Measurements from ENCODE around the gene GOLGB1. TPM values are rescaled to one million over a fixed set of nuclear protein-coding genes. Genes with fewer than 3 reads are reported as not detected.

GOLGB1 gene
- total RNA-seq, 1 donor from 2014 or later, result 87.9 TPM

DNA sequence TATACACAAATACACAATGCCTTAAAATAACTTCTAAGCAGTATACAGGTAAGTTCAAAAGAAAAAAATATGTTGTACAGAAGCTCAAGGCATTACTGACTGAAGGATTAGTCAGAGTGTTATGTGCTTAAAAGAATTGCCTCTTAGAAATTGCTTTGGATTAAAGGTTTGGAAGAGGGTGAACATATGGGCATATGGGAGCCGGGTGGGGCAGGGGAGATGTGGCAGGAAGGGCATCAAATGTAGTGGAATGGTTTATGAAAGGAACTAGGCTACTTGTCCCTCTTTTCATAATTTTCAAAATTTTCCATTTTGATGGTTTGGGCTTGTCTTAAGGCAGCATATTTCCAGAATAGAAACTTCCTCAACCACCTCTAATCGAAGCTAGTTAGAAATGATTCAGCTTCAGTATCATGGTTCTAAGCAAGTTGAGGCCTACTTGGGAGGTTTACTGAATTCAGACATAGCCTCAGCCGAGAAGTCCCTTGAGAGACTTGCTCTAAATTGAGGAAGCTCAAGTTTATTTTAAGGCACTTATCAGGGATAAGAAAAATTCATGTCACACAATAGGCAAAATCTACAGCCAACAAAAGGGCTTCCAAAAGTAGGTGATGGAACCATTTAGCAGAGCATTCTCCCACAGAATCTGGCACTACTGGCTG, 10.1 kb upstream of the GOLGB1 start:
- intact Hi-C loops (cut with DNase I), result loop anchor here (10.0 kb wide), 2 partner anchors 625 to 755 kb away; partner anchors contain the start of genes FAM162A, KPNA1 and MIX23

DNA sequence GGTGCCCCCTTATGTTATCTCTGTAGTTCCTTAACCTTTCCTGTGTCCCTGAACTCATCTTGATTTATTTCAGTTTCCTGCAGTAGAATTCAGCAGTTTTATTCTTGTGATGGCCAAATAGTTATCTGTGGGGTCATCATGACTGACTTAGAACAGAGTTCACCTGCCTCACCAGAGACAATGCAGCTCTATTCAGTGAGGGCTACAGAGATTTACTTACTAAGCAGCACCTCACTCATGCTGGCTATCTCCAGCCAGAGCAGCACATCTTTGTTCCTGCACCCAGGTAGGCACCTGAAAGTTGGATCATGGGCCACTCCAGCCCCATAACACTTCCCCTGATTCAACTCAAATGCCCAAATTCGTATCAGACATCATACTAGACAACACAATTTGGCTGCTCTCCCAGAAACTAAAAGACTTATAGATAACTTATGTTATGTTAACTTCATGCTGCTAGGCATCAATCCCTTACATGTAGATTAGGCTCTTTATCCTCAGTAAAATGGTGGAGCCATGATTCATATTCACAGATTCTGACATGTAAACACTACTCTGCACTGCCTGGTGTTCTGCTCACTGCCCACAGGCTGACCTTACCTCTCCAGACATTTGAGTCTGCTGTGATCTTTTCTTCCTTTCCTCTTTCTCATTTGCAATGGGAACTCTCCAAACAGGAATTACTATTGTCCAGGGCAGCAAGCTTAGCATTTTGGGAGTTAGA, 9.3 kb upstream of the GOLGB1 start:
- H3K9me3 ChIP-seq, result no peaks in the 10 kb centered on the region
- intact Hi-C loops (cut with DNase I), result loop anchor here (10.0 kb wide), 2 partner anchors 626 to 756 kb away; partner anchors contain the start of genes FAM162A, KPNA1 and MIX23
- H3K27me3 ChIP-seq, result no peaks in the 10 kb centered on the region
- H3K27ac ChIP-seq, result no peak overlapping the region
- no peak overlapping the region for H3K4me3 ChIP-seq
- no peaks in the 10 kb centered on the region for H3K36me3 ChIP-seq
- H3K4me1 ChIP-seq, result no peaks in the 10 kb centered on the region
- TF ChIP-seq, protein P1, sequence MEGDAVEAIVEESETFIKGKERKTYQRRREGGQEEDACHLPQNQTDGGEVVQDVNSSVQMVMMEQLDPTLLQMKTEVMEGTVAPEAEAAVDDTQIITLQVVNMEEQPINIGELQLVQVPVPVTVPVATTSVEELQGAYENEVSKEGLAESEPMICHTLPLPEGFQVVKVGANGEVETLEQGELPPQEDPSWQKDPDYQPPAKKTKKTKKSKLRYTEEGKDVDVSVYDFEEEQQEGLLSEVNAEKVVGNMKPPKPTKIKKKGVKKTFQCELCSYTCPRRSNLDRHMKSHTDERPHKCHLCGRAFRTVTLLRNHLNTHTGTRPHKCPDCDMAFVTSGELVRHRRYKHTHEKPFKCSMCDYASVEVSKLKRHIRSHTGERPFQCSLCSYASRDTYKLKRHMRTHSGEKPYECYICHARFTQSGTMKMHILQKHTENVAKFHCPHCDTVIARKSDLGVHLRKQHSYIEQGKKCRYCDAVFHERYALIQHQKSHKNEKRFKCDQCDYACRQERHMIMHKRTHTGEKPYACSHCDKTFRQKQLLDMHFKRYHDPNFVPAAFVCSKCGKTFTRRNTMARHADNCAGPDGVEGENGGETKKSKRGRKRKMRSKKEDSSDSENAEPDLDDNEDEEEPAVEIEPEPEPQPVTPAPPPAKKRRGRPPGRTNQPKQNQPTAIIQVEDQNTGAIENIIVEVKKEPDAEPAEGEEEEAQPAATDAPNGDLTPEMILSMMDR (IDR thresholded peaks at IDR 0.05), result no peak
- DNase-seq (ENCODE audit: low spot score in 2 of 2), result no peak

More for the DNA sequence above, 10.1 kb upstream of the GOLGB1 start:
- Histone ChIP-seq H3K27me3 (no peaks in the 10 kb centered on the region), H3K36me3 (no peaks in the 10 kb centered on the region), H3K27ac (no peak overlapping the region), H3K4me3 (no peak overlapping the region), H3K4me1 (no peaks in the 10 kb centered on the region), H3K9me3 (no peaks in the 10 kb centered on the region)
- DNase-seq (ENCODE audit: low spot score in 2 of 2), result no peak
- TF ChIP-seq, protein P1 (IDR thresholded peaks at IDR 0.05), result no peak

DNA sequence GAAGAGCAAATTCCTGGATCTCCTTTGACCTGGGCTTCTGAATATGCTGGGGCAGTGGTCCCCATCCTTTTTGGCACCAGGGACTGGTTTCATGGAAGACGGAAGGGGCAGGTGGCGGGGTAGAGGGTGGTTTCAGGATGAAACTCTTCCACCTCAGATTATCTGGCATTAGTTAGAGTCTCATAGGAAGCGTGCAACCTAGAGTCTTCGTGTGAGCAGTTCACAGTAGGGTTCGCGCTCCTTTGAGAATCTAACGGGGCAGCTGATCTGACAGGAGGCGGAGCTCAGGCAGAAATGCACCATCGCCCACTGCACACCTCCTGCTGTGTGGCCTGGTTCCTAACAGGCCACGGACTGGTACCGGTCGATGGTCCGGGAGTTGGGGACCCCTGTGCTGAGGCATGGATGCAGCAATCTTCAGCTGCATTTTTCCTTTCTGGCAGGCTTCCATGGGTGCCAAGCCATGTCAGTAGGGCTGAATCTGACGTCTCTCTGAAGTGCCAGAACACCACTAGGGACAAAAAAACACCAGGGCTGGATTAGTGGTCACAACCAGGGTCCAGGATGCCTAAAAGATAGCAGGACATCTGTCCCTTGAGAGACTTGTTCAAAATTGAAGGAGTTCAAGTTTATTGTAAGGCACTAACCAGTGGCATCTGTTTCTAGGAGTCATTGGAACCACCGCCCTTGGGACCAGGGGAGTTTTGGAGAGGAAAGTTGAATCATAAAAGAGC, 8.4 kb upstream of the GOLGB1 start:
- H3K4me1 ChIP-seq, result no peaks in the 10 kb centered on the region
- no peak overlapping the region for H3K4me3 ChIP-seq
- intact Hi-C loops (cut with DNase I), result loop anchor here (10.0 kb wide), 2 partner anchors 627 to 757 kb away; partner anchors contain the start of genes FAM162A, KPNA1 and MIX23
- no peaks in the 10 kb centered on the region for H3K9me3 ChIP-seq
- no peaks in the 10 kb centered on the region for H3K36me3 ChIP-seq
- TF ChIP-seq, protein P1 (IDR thresholded peaks at IDR 0.05), result no peak
- H3K27ac ChIP-seq, result no peak overlapping the region
- no peaks in the 10 kb centered on the region for H3K27me3 ChIP-seq
- DNase-seq (ENCODE audit: low spot score in 2 of 2), result no peak

DNA sequence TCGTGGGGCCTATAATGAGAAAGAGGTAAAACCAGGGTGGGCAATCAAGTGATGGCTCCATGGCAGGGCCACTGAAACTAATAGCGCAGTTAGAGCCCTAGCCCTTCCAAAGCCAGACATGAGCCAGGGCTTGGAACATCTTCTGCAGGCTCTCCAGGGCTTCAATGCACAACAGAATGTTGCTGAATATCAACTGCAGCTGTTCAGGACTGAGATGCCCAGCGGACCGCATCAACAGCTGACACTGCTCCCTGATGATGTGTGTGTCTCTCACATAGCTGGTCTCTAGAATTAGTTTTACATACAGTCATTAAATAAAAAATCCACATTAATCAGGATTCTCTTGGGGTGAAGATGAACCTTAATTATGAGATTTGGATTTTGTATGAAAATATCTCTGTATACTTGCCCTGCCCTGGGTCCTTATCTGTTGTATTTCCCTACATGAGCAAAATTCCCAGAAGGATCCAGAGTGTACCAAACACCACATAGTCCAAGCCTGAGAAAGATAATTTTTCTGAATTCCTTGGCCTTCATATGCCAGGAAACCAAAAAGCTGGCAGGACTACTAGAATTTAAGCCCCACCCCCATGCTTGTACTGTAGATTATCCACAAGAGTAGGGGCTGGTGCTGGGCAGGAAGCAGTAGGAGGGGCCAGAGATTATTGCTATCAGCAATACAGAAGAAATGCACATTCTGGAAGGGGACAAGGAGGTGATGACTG, 7.7 kb upstream of the GOLGB1 start:
- Histone ChIP-seq H3K36me3 (no peaks in the 10 kb centered on the region), H3K27ac (no peak overlapping the region), H3K9me3 (no peaks in the 10 kb centered on the region), H3K27me3 (no peaks in the 10 kb centered on the region), H3K4me3 (no peak overlapping the region), H3K4me1 (no peaks in the 10 kb centered on the region)
- TF ChIP-seq, protein P1 (IDR thresholded peaks at IDR 0.05), result no peak
- intact Hi-C loops (cut with DNase I), result loop anchor here (10.0 kb wide), 2 partner anchors 628 to 758 kb away; partner anchors contain the start of genes FAM162A, KPNA1 and MIX23
- DNase-seq (ENCODE audit: low spot score in 2 of 2), result no peak

DNA sequence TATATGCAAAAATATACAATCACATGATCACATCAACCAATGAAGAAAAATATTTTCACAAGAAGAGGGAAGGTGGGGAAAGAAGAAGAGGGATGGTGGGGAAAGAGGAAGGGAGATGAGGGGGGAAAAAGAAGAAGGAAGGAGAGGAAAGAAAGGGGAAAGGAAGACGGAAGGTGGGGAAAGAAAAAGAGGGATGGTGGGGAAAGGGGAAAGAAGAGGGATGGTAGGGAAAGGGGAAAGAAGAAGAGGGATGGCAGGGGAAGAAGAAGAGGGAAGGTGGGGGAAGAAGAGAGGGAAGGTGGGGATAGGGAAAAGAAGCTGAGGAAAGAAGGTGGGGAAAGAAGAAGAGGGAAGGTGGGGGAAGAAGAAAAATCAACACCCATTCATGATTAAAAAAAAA, 3.2 kb upstream of the GOLGB1 start:
- no peaks in the 10 kb centered on the region for H3K9me3 ChIP-seq
- H3K27ac ChIP-seq, result no peak overlapping the region
- intact Hi-C loops (cut with DNase I), result loop anchor here (10.0 kb wide), 2 partner anchors 632 to 762 kb away; partner anchors contain the start of genes FAM162A, KPNA1 and MIX23
- no peak overlapping the region for H3K4me3 ChIP-seq
- TF ChIP-seq, protein P1 (IDR thresholded peaks at IDR 0.05), result no peak
- no peaks in the 10 kb centered on the region for H3K27me3 ChIP-seq
- no peak for DNase-seq (ENCODE audit: low spot score in 2 of 2)
- no peaks in the 10 kb centered on the region for H3K36me3 ChIP-seq
- peaks cover 0 to 6% of the 10 kb centered on the region in 2 donors for H3K4me1 ChIP-seq
